K562 treated with DMSO at 1 percent for 24 hours (cell line): Measurements from ENCODE around the gene MST1R. TPM values are rescaled to one million over a fixed set of nuclear protein-coding genes. Genes with fewer than 3 reads are reported as not detected.

ENCODE experiments used
- total RNA-seq: library from RNA; unstranded; fragments of 300-600 nt; gene quantifications from 2 replicates; pipeline ENCODE4 v1.2.3, GENCODE V29; 2022; ENCODE audit warnings: low read depth; ENCODE audit not compliant: insufficient read depth

The MST1R gene
- 5.2 and 9.9 TPM in 2 replicates for total RNA-seq

DNA sequence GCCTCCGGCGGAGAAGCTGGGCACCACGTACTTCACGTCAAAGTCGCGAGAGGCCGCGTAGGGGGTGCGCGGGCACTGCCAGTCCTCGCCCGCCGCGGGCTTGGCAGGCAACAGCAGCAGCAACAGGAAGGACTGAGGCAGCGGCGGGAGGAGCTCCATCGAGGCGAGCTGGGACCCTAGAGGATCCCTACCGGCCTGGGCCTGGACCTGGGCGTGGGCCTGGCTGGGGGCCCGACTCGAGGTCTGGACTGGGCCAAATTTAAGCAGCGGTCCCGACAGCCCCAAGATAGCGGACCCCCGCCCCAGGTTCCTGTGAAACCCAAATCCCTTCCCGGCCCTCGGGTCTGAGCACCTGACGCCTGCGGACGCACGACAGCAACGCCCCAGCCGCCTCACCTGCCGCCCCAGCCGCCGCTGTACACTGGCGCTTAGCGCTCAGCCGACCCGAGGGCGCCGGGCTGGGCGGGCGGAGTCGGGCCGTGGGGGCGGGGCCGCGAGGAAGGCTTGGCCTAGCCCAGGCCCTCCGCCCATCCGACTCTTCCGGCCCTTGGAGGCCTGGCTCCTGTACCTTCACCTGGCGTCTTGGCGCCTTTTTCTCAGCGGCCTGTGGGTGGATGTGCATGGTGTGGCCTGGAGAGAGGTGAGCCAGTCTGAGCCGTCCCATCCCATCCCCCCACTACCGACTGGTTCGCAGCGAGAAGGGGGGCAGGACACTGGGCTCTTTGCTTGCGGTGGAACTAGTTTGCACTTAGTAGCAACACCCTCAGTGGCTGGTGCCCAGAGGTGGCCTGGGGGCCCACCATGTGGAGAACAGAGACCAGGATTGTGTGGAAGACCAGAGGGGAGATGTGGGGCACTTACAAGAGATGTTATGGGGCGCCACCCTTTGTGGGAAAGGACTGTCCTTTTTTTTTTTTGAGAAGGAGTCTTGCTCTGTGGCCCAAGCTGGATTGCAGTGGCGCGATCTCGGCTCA lies at the start of gene MST1R:
Gene MST1R (minus strand): TSS at position 423 of the 974 bp plus-strand sequence. CDS start 264 bp downstream, at position 159.

DNA sequence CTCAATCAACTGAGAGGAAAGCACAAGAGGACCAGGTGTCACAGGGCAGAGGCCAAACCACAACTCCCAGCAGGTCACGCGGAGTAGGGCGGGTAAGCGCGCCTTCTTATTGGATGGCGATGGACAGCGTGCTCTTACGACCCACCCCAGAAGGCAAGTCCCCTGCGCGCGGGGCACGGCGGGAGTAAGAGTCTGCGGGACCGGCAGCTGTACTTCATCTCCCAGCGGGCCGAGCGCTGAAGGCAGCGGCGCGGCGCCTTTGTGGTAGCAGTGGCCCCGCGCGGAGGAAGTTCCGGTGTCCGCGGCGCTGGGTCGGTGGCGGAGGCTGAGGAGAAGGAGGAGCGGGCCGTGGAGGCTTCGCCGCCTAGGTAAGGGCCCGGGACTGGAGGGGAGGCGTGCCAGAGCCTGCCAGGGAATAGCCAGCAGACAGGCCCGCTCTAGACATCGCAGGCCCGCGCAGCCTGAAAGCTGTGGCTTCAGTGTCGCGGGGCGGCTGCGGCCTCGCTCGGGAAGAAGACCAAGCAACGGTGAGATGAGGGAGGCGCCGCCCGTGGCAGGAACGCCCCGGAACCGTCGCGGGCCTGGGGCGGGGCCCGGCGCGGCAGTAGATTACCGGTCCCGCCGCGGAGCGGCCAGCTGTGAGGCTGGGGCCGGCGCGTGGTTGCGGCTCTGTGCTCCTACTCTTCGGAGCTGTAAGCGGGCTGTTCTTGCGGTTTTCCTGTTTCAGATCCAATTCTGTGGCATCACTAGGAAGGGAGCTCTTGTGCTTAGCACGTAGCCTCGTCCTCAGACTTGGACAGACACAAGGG lies 36.4 kb upstream of the MST1R start, which contains the start of gene RBM6:
Gene RBM6 (plus strand): TSS at position 293 of the 809 bp plus-strand sequence. CDS start 22,492 bp downstream, outside the sequence.

DNA sequence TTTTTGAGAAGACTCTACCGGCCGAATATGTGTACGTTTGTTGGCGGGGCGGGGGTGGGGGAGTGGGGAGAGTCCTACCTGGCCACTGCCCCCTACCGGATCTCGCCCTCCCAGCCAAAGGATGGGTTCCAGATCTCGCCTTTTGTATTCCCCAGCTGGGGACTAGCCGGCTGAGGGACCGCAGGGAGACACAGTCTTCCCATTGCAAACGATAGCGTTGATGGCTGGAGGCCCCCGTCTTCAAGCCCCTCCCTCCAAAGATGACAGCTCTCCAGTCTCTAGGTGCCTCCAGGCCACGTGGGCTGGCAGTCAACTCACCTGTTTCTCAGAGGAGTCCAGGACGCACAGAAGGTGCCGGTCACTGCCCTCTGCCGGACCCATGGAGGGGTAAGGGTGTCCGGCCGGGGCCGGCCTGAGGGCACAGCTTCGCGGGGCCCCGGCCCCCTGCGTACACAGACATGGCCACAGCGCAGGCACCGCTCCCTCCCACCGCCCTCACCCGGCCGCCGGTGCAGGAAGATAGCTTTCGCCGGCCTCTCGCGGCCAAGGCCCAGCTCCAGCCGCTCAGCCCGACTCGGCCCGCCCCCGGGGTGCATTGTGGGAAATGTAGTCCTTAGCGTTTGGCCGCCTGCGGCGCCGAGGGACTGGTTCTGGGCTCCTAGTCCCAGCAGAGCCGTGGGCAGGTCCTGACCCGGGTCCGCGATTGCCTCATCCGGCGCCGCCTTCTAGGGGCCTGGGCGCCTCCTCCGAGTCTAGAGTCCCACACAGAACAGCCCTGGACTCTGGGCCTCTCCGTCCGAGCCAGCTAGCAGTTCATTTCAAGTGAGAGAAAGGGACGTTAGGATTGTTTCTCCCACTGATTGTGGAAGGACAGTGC lies 25.9 kb upstream of the MST1R start, which contains the start of gene MON1A:
Gene MON1A (minus strand): TSS at position 521 of the 877 bp plus-strand sequence. CDS start 16,465 bp downstream, outside the sequence.

DNA sequence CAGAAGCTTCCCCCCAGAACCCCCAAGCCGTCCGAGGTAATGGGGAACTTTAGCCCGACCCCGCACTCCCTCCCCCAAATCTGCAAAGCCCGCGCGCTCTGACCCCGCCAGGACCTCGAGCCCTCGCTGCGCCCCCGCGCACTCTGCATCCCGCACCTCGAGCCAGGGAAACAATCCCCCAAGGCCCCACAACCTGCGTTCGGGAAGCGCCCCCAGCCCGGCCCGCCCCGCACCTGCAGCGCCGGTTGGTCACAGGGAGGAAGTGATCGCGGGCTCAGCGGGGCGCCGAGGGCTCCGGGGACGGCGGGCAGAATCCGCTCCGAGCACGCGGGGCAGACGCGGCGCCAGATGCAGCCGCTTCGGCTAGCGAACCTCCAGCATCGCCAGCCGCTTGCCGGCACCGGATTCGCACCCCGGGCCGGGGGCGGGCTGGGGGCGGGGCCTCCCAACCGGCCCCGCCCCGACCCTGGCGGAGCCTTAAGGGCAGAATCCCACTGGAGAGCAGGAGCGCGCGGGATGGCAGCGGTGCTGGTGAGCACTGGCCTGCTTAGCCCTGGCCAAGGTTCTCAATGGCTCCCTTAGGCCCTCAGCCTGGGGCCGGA lies 34.0 kb downstream of the MST1R start, which contains the start of gene CAMKV:
Gene CAMKV (minus strand): TSS at position 382 of the 602 bp plus-strand sequence. CDS start 7,518 bp downstream, outside the sequence.

DNA sequence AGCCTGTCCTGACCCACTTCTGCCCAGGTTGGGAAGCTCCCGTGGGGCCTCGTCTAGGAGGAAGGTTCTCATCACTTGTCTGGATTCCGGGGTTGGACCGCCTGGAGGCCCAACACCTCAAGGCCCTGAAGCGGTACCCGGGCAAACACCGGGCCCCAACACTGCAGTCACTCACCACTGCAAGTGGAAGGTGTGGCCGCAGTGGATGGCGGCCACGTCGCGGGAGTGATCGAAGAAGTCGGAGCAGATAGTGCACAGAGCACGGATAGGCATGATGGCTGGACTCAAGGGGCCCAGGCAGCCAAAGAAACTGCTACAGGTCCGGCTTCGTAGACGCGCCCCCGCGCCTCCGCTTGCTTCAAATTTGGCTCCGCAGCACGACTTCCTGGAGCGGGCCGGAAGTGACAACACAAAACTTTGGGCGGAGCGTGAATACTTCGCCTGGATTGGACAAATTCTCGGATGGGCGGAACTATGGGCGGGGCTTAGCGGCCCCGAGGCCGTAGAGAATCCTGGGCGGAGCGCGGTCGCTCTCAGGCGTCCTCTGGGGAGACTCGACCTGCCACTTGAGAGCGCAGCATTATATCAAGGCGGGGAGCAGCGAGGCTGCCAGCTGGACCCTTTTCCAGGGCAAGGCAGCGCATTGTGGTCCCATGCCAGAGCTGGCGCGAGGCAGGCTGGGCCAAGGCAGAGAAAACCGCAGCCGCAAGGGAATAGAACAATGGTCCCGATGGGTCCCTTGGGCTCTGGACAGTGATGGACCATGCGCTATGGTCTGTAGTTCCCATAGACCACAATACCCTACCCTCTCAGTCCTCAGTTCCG lies 47.3 kb downstream of the MST1R start, which contains the start of gene TRAIP:
Gene TRAIP (minus strand): TSS at position 384 of the 825 bp plus-strand sequence. CDS start 111 bp downstream, at position 273.

Other genes with a start within 250 kb of the MST1R start
- gene APEH, start 229.5 kb downstream of the MST1R start, total RNA-seq: 158 and 162 TPM in 2 replicates
- gene MST1, start 214.4 kb downstream of the MST1R start, total RNA-seq: 1.8 and 3.8 TPM in 2 replicates
- gene RNF123, start 214.3 kb downstream of the MST1R start, total RNA-seq: 40.0 and 41.8 TPM in 2 replicates
- 5.7 and 8.4 TPM in 2 replicates for gene AMIGO3, start 184.2 kb downstream of the MST1R start, total RNA-seq
- 18.7 and 20.7 TPM in 2 replicates for gene GMPPB, start 179.9 kb downstream of the MST1R start, total RNA-seq
- 36.0 and 40.6 TPM in 2 replicates for gene IP6K1, start 117.3 kb downstream of the MST1R start, total RNA-seq
- 0.37 TPM in 1 of 2 replicates, not detected in the other for gene CDHR4, start 104.0 kb downstream of the MST1R start, total RNA-seq
- 2.8 and 4.2 TPM in 2 replicates for gene INKA1, start 100.6 kb downstream of the MST1R start, total RNA-seq
- 18.5 and 21.1 TPM in 2 replicates for gene UBA7, start 89.9 kb downstream of the MST1R start, total RNA-seq
- 22.9 and 24.3 TPM in 2 replicates for gene TRAIP, start 47.3 kb downstream of the MST1R start, total RNA-seq
- 0.20 and 0.76 TPM in 2 replicates for gene CAMKV, start 34.0 kb downstream of the MST1R start, total RNA-seq
- 14.4 and 14.5 TPM in 2 replicates for gene MON1A, start 25.9 kb upstream of the MST1R start, total RNA-seq
- gene RBM6, start 36.3 kb upstream of the MST1R start, total RNA-seq: 29.5 and 31.5 TPM in 2 replicates
- gene RBM5, start 185.0 kb upstream of the MST1R start, total RNA-seq: 51.5 and 56.1 TPM in 2 replicates